HuH-7 (cell line): ENCODE results near the gene ATG10.
"Not testable (repeated sequence)": the region's sequence is repeated elsewhere in the genome, so short reads cannot be mapped to it uniquely, and the experiment has no call there.

ENCODE experiments used
- DNase-seq: peaks from one replicate; pipeline ENCODE4 v3.0.0; 2011; ENCODE audit warnings: low spot score

The ATG10 gene

GRCh38 chr5:82057051-82057450, 85.2 kb downstream of the ATG10 start:
- no peak for DNase-seq

- DNase-seq = no peak
Measured at GRCh38 chr5:82058710-82059109, 86.9 kb downstream of the ATG10 start.

- no peak for DNase-seq
Measured at GRCh38 chr5:82066791-82067190, 95.0 kb downstream of the ATG10 start.

- DNase-seq = not testable (repeated sequence)
Measured at GRCh38 chr5:82068042-82068441, 96.2 kb downstream of the ATG10 start.

GRCh38 chr5:82068723-82069122, 96.9 kb downstream of the ATG10 start:
- DNase-seq = no peak

- DNase-seq = no peak
Measured at GRCh38 chr5:82072138-82072537, 100.3 kb downstream of the ATG10 start.

GRCh38 chr5:82073179-82073578, 101.4 kb downstream of the ATG10 start:
- DNase-seq = no peak

GRCh38 chr5:82074950-82075349, 103.1 kb downstream of the ATG10 start:
- DNase-seq = no peak

- DNase-seq = no peak
Measured at GRCh38 chr5:82077496-82077895, 105.7 kb downstream of the ATG10 start.

GRCh38 chr5:82091617-82092016, 119.8 kb downstream of the ATG10 start:
- no peak for DNase-seq

GRCh38 chr5:82095536-82095935, 123.7 kb downstream of the ATG10 start:
- no peak for DNase-seq

- DNase-seq = no peak
Measured at GRCh38 chr5:82096249-82096648, 124.4 kb downstream of the ATG10 start.

GRCh38 chr5:82100303-82101077, 128.7 kb downstream of the ATG10 start:
- DNase-seq = no peak

GRCh38 chr5:82104872-82105271, 133.0 kb downstream of the ATG10 start:
- no peak for DNase-seq

GRCh38 chr5:82105457-82105856, 133.6 kb downstream of the ATG10 start:
- DNase-seq = no peak

GRCh38 chr5:82106207-82106606, 134.4 kb downstream of the ATG10 start:
- no peak for DNase-seq

- no peak for DNase-seq
Measured at GRCh38 chr5:82106756-82107155, 134.9 kb downstream of the ATG10 start.

GRCh38 chr5:82107267-82107666, 135.4 kb downstream of the ATG10 start:
- DNase-seq = no peak

GRCh38 chr5:82109013-82109412, 137.2 kb downstream of the ATG10 start:
- no peak for DNase-seq

- not testable (repeated sequence) for DNase-seq
Measured at GRCh38 chr5:82109915-82110314, 138.1 kb downstream of the ATG10 start.

GRCh38 chr5:82111191-82111590, 139.4 kb downstream of the ATG10 start:
- no peak for DNase-seq

- no peak for DNase-seq
Measured at GRCh38 chr5:82115858-82116257, 144.0 kb downstream of the ATG10 start.

- no peak for DNase-seq
Measured at GRCh38 chr5:82119889-82120288, 148.1 kb downstream of the ATG10 start.

GRCh38 chr5:82129723-82130285, 158.0 kb downstream of the ATG10 start:
- no peak for DNase-seq
